HFFc6 (cell line): Measurements from ENCODE around the gene SUMF2. TPM values are rescaled to one million over a fixed set of nuclear protein-coding genes. Genes with fewer than 3 reads are reported as not detected.
"Not testable (repeated sequence)": the region's sequence is repeated elsewhere in the genome, so short reads cannot be mapped to it uniquely, and the experiment has no call there.

Experiments
- DNase-seq: peaks from one replicate; pipeline ENCODE4 v3.0.0-alpha.2; 2018
- H3K27ac Mint-ChIP-seq: 2 replicates; pipeline ENCODE4 v1.8.0; 2020; ENCODE audit warnings: mild to moderate bottlenecking, mixed read lengths
- H3K27me3 Mint-ChIP-seq: 2 replicates; pipeline ENCODE4 v1.8.0; 2021; ENCODE audit warnings: mild to moderate bottlenecking, moderate library complexity, mixed read lengths; ENCODE audit not compliant: insufficient read depth
- H3K36me3 Mint-ChIP-seq: 2 replicates; pipeline ENCODE4 v1.8.0; 2021; ENCODE audit warnings: low read depth, mixed read lengths
- H3K4me1 Mint-ChIP-seq: 2 replicates; pipeline ENCODE4 v1.8.0; 2020; ENCODE audit warnings: low read depth, mixed read lengths
- H3K4me3 Mint-ChIP-seq: 2 replicates; pipeline ENCODE4 v1.8.0; 2020; ENCODE audit warnings: mild to moderate bottlenecking, moderate library complexity, mixed read lengths
- H3K9me3 Mint-ChIP-seq: 2 replicates; pipeline ENCODE4 v1.8.0; 2020; ENCODE audit warnings: mild to moderate bottlenecking, mixed read lengths
- CTCF ChIP-seq: fragments of 200-600 bp; sonication (generic); IDR thresholded peaks from 2 replicates; pipeline ENCODE4 v1.5.0; 2021; ENCODE audit warnings: antibody characterized with exemption, mild to moderate bottlenecking
- total RNA-seq, 6 experiments: library from RNA; stranded (reverse); fragmentation: NEBNext Ultra II Directional; extraction: Animal tissue kit (Norgen Biotek cat#: 25700); gene quantifications; 2 replicates in 1 of 6; 3 replicates in 5 of 6; pipeline ENCODE4 v1.2.3, GENCODE V29; 2021

SUMF2 gene
- total RNA-seq, 6 experiments from 2014 or later, result 117 to 151 (median 127) TPM

- Mint-ChIP-seq H3K27ac (no peak overlapping the region), H3K36me3 (peaks cover 6% of the 10 kb centered on the region), H3K9me3 (no peaks in the 10 kb centered on the region), H3K27me3 (peaks cover 3% of the 10 kb centered on the region), H3K4me1 (peaks cover 14% of the 10 kb centered on the region), H3K4me3 (no peak overlapping the region)
- TF ChIP-seq CTCF, result no peak
- DNase-seq, result no peak
Observed at GRCh38 chr7:56081626-56082340, 17.7 kb downstream of the SUMF2 start.

GRCh38 chr7:56083150-56083785 is 19.2 kb downstream of the SUMF2 start:
- H3K27ac Mint-ChIP-seq, result no peak overlapping the region
- TF ChIP-seq CTCF, result no peak
- DNase-seq, result no peak
- no peak overlapping the region for H3K4me3 Mint-ChIP-seq
- no peaks in the 10 kb centered on the region for H3K9me3 Mint-ChIP-seq
- H3K36me3 Mint-ChIP-seq, result peaks cover 5% of the 10 kb centered on the region
- H3K27me3 Mint-ChIP-seq, result peaks cover 3% of the 10 kb centered on the region
- peaks cover 12% of the 10 kb centered on the region for H3K4me1 Mint-ChIP-seq

GRCh38 chr7:56086761-56087160 is 22.7 kb downstream of the SUMF2 start:
- no peak overlapping the region; the same call in 1 of the 2 replicates for H3K27ac Mint-ChIP-seq
- H3K36me3 Mint-ChIP-seq, result no peaks in the 10 kb centered on the region; the same call in 1 of the 2 replicates
- H3K9me3 Mint-ChIP-seq, result no peaks in the 10 kb centered on the region
- no peak overlapping the region for H3K4me3 Mint-ChIP-seq
- H3K27me3 Mint-ChIP-seq, result no peaks in the 10 kb centered on the region; the same call in 1 of the 2 replicates
- no peaks in the 10 kb centered on the region; the same call in 1 of the 2 replicates for H3K4me1 Mint-ChIP-seq
- no peak for DNase-seq
- no peak for TF ChIP-seq CTCF

DNA sequence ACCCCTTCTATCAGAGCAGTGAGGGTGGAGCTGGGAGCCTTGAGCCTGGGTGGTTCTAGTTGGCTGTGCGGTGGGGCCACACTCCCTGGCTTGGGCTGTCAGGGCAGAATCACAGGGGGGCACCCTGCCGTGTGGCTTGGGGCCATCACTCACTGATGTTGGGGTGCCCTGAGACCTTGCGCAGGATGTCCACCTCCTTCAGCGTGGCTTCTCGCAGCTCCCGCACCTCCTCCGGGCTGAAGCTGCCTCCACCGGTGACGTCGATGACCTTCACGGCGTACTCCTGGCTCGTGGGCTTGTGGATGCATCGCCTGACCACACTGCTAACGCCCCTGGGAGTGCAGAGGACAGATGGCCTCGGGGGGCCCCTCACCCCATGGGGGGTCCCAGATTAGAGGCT is 23.4 kb downstream of the SUMF2 start:
- H3K4me1 Mint-ChIP-seq, result peaks cover 1% of the 10 kb centered on the region

DNA sequence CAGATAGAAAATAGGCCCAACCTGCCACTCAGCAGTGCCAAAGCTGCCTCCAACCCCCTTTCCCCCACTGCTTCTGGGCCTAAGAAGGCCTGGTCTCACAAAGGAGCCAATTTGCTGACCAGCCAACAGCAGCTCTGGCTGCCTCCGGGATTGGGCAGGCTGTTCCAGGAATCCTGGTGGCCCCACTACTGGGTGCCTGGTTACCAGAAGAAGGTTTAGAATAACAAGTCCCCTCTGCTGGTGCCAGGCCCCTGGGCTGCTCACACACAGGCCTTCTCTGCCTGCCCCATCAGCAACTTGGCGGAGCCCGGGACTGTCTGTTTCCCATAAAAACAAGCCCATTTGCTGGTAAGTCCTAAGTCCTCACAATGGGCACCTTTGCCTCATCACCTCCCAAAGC is 27.5 kb downstream of the SUMF2 start:
- DNase-seq, result no peak
- peaks cover 14% of the 10 kb centered on the region for H3K4me1 Mint-ChIP-seq
- peaks cover 4% of the 10 kb centered on the region for H3K36me3 Mint-ChIP-seq

More for the DNA sequence above, 23.4 kb downstream of the SUMF2 start:
- Mint-ChIP-seq H3K4me3 (no peak overlapping the region), H3K27me3 (no peaks in the 10 kb centered on the region; the same call in 1 of the 2 replicates), H3K27ac (no peak overlapping the region), H3K9me3 (no peaks in the 10 kb centered on the region), H3K36me3 (no peaks in the 10 kb centered on the region)
- no peak for DNase-seq
- TF ChIP-seq CTCF, result no peak

GRCh38 chr7:56092388-56092787 is 28.3 kb downstream of the SUMF2 start:
- H3K27me3 Mint-ChIP-seq, H3K9me3 Mint-ChIP-seq, H3K36me3 Mint-ChIP-seq, DNase-seq: not testable (repeated sequence)
- Mint-ChIP-seq H3K27ac (peak overlapping the region; percentile 65; the same call in 1 of the 2 replicates), H3K4me3 (peak overlapping the region; percentile 56; the same call in 1 of the 2 replicates), H3K4me1 (peaks cover 16% of the 10 kb centered on the region)

More for the DNA sequence above, 27.5 kb downstream of the SUMF2 start:
- Mint-ChIP-seq H3K27me3 (no peaks in the 10 kb centered on the region), H3K9me3 (no peaks in the 10 kb centered on the region), H3K4me3 (no peak overlapping the region), H3K27ac (no peak overlapping the region)
- no peak for TF ChIP-seq CTCF
